H9 (cell line): ENCODE results near the gene CLCN2. TPM values are rescaled to one million over a fixed set of nuclear protein-coding genes. Genes with fewer than 3 reads are reported as not detected.

ENCODE experiments used
- DNase-seq: peaks from one replicate; pipeline ENCODE4 v3.0.0-alpha.2; 2017
- H2AFZ ChIP-seq: one replicate; pipeline ENCODE4 v1.6.1; 2013; ENCODE audit warnings: mild to moderate bottlenecking, low read length, control low read depth, moderate library complexity
- H2AK5ac ChIP-seq: 2 replicates; pipeline ENCODE4 v1.6.1; 2013; ENCODE audit warnings: low read length, control low read depth, mixed read lengths; ENCODE audit not compliant: insufficient read length
- H2BK120ac ChIP-seq: one replicate; pipeline ENCODE4 v1.6.1; 2013; ENCODE audit warnings: low read depth, mild to moderate bottlenecking, low read length, control low read depth, inconsistent platforms; ENCODE audit not compliant: poor library complexity, severe bottlenecking
- H2BK12ac ChIP-seq: 2 replicates; pipeline ENCODE4 v1.6.1; 2013; ENCODE audit warnings: low read length, control low read depth, mixed read lengths, low read depth; ENCODE audit not compliant: insufficient read length
- H2BK15ac ChIP-seq: 2 replicates; pipeline ENCODE4 v1.6.1; 2013; ENCODE audit warnings: low read depth, low read length, control low read depth
- H2BK20ac ChIP-seq: one replicate; pipeline ENCODE4 v1.6.1; 2013; ENCODE audit warnings: low read depth, mild to moderate bottlenecking, low read length, control low read depth, inconsistent platforms; ENCODE audit not compliant: poor library complexity, severe bottlenecking
- H2BK5ac ChIP-seq: 2 replicates; pipeline ENCODE4 v1.6.1; 2013; ENCODE audit warnings: low read length, control low read depth, mixed read lengths; ENCODE audit not compliant: insufficient read length
- H3K14ac ChIP-seq: 2 replicates; pipeline ENCODE4 v1.6.1; 2013; ENCODE audit warnings: low read length, control low read depth; ENCODE audit not compliant: insufficient read depth
- H3K18ac ChIP-seq: 2 replicates; pipeline ENCODE4 v1.6.1; 2013; ENCODE audit warnings: low read depth, mild to moderate bottlenecking, mixed read lengths, low read length, control low read depth; ENCODE audit not compliant: insufficient read length
- H3K23ac ChIP-seq: 2 replicates; pipeline ENCODE4 v1.6.1; 2013; ENCODE audit warnings: low read length, control low read depth, mixed read lengths, low read depth; ENCODE audit not compliant: insufficient read length
- H3K23me2 ChIP-seq: 2 replicates; pipeline ENCODE4 v1.6.1; 2013; ENCODE audit warnings: low read depth, mild to moderate bottlenecking, mixed read lengths, low read length, control low read depth; ENCODE audit not compliant: insufficient read length, poor library complexity, severe bottlenecking
- H3K27ac ChIP-seq: 2 replicates; pipeline ENCODE4 v1.5.1; 2013; ENCODE audit warnings: low read length, control low read depth, mixed read lengths, low read depth; ENCODE audit not compliant: insufficient read length
- H3K27me3 ChIP-seq: 2 replicates; pipeline ENCODE4 v1.6.1; 2013; ENCODE audit warnings: low read length, control low read depth, inconsistent platforms; ENCODE audit not compliant: insufficient read depth
- H3K4ac ChIP-seq: 2 replicates; pipeline ENCODE4 v1.6.1; 2013; ENCODE audit warnings: low read depth, mild to moderate bottlenecking, control low read depth, inconsistent platforms, low read length, moderate library complexity
- H3K4me1 ChIP-seq: 2 replicates; pipeline ENCODE4 v1.6.1; 2013; ENCODE audit warnings: low read length, control low read depth, inconsistent platforms; ENCODE audit not compliant: insufficient read depth
- H3K4me2 ChIP-seq: 2 replicates; pipeline ENCODE4 v1.6.1; 2013; ENCODE audit warnings: low read length, control low read depth, mixed read lengths; ENCODE audit not compliant: insufficient read length, insufficient read depth
- H3K56ac ChIP-seq: 2 replicates; pipeline ENCODE4 v1.6.1; 2013; ENCODE audit warnings: low read depth, mild to moderate bottlenecking, mixed read lengths, low read length, control low read depth; ENCODE audit not compliant: insufficient read length
- H3K79me1 ChIP-seq: 2 replicates; pipeline ENCODE4 v1.6.1; 2013; ENCODE audit warnings: low read depth, mild to moderate bottlenecking, moderate library complexity, low read length, control low read depth, inconsistent platforms; ENCODE audit not compliant: insufficient read depth, poor library complexity, severe bottlenecking
- H3K79me2 ChIP-seq: 2 replicates; pipeline ENCODE4 v1.6.1; 2013; ENCODE audit warnings: low read length, control low read depth, inconsistent platforms; ENCODE audit not compliant: insufficient read depth
- H3K9ac ChIP-seq: 2 replicates; pipeline ENCODE4 v1.6.1; 2013; ENCODE audit warnings: low read length, control low read depth, mixed read lengths; ENCODE audit not compliant: insufficient read length; ENCODE audit errors: extremely low read depth
- H3K9me3 ChIP-seq: one replicate; pipeline ENCODE4 v1.6.1; 2013; ENCODE audit warnings: low read depth, low read length, inconsistent platforms; ENCODE audit not compliant: control insufficient read depth
- H3T11ph ChIP-seq: one replicate; pipeline ENCODE4 v1.6.1; 2013; ENCODE audit warnings: mild to moderate bottlenecking, low read length, control low read depth, inconsistent platforms
- H4K20me1 ChIP-seq: one replicate; pipeline ENCODE4 v1.6.1; 2013; ENCODE audit not compliant: control insufficient read depth, insufficient read length, insufficient read depth
- H4K5ac ChIP-seq: 2 replicates; pipeline ENCODE4 v1.6.1; 2013; ENCODE audit warnings: low read depth, mild to moderate bottlenecking, mixed read lengths, low read length, control low read depth; ENCODE audit not compliant: insufficient read length
- H4K8ac ChIP-seq: replicated peaks from 2 replicates; pipeline ENCODE4 v1.6.1; 2013; ENCODE audit warnings: low read length, control low read depth, mixed read lengths, low read depth; ENCODE audit not compliant: insufficient read length
- H4K91ac ChIP-seq: 2 replicates; pipeline ENCODE4 v1.6.1; 2013; ENCODE audit warnings: low read depth, mild to moderate bottlenecking, moderate library complexity, mixed read lengths, low read length, control low read depth; ENCODE audit not compliant: insufficient read length
- H3K27ac Mint-ChIP-seq, 3 experiments: 2 replicates in 2 of 3; 3 replicates in 1 of 3; pipeline ENCODE4 v1.8.0; 2020 to 2021; ENCODE audit warnings: mixed read lengths in 3 of 3, mild to moderate bottlenecking in 1 of 3, moderate library complexity in 1 of 3
- H3K27me3 Mint-ChIP-seq: 2 replicates; pipeline ENCODE4 v1.8.0; 2021; ENCODE audit warnings: low read depth, mild to moderate bottlenecking, moderate library complexity, mixed read lengths
- H3K36me3 Mint-ChIP-seq, 3 experiments: 2 replicates in 2 of 3; 3 replicates in 1 of 3; pipeline ENCODE4 v1.8.0; 2020 to 2021; ENCODE audit warnings: low read depth in 3 of 3, mixed read lengths in 3 of 3; ENCODE audit not compliant: insufficient read depth in 1 of 3
- H3K4me1 Mint-ChIP-seq, 2 experiments: 2 replicates each; pipeline ENCODE4 v1.8.0; 2020; ENCODE audit warnings: mixed read lengths in 2 of 2
- H3K4me3 Mint-ChIP-seq, 2 experiments: 2 replicates in 1 of 2; 3 replicates in 1 of 2; pipeline ENCODE4 v1.8.0; 2020 to 2021; ENCODE audit warnings: mild to moderate bottlenecking in 2 of 2, mixed read lengths in 2 of 2, moderate library complexity in 1 of 2
- H3K9me3 Mint-ChIP-seq, 2 experiments: 2 replicates in 1 of 2; 3 replicates in 1 of 2; pipeline ENCODE4 v1.8.0; 2020; ENCODE audit warnings: mild to moderate bottlenecking in 2 of 2, mixed read lengths in 2 of 2, moderate library complexity in 1 of 2
- WGBS: extraction: QIAGEN DNeasy Blood & Tissue Kit; methylation state at CpG from one replicate; pipeline ENCODE4 v1.1.7; 2013; ENCODE audit warnings: missing lambda C conversion rate, low lambda C conversion rate, mixed read lengths; ENCODE audit not compliant: insufficient read length; ENCODE audit errors: extremely low coverage; 5-methylcytosine and 5-hydroxymethylcytosine counted together
- total RNA-seq: library from RNA; stranded (reverse); gene quantifications from 2 replicates; pipeline ENCODE4 v1.2.1, GENCODE V29; 2021
- TF ChIP-seq, protein P1 (sequence below): fragments of 200-600 bp; sonication (generic); conservative IDR thresholded peaks from 3 replicates; pipeline ENCODE4 v1.8.0; 2021; ENCODE audit warnings: antibody characterized with exemption, mild to moderate bottlenecking

The CLCN2 gene
- total RNA-seq, 1 experiment from 2014 or later: 17.2 TPM

DNA sequence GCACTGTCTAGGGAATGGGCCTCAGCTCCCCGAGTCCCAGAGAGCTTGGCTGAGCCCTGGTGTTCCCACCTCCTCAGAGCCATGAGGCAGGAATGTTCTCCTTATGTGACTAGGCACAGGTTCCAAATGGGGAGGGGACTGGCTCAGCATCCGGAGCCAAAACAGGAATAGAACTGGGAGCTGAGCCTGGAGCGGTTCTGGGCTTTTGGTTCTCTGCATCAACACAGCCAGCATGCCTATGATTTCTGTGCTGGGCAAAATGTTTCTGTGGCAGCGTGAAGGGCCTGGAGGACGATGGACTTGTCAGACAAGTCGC lies 24.0 kb downstream of the CLCN2 start, which contains the start of gene FAM131A:
Gene FAM131A (plus strand): TSS at position 202 of the 316 bp plus-strand sequence. CDS start 31 bp downstream, at position 233.
- TF ChIP-seq, protein P1, sequence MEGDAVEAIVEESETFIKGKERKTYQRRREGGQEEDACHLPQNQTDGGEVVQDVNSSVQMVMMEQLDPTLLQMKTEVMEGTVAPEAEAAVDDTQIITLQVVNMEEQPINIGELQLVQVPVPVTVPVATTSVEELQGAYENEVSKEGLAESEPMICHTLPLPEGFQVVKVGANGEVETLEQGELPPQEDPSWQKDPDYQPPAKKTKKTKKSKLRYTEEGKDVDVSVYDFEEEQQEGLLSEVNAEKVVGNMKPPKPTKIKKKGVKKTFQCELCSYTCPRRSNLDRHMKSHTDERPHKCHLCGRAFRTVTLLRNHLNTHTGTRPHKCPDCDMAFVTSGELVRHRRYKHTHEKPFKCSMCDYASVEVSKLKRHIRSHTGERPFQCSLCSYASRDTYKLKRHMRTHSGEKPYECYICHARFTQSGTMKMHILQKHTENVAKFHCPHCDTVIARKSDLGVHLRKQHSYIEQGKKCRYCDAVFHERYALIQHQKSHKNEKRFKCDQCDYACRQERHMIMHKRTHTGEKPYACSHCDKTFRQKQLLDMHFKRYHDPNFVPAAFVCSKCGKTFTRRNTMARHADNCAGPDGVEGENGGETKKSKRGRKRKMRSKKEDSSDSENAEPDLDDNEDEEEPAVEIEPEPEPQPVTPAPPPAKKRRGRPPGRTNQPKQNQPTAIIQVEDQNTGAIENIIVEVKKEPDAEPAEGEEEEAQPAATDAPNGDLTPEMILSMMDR: no peak
- H4K20me1 ChIP-seq: peaks cover 4% of the 10 kb centered on the region
- Mint-ChIP-seq H3K27ac (peak within 1 kb of the TSS; percentile 90 to 98 (median 96)), H3K4me1 (peaks cover 34 to 37% of the 10 kb centered on the region in 2 experiments), H3K9me3 (no peaks in the 10 kb centered on the region; a peak in 1 of 5 replicates), H3K4me3 (peak within 1 kb of the TSS; percentile 86 to 93), H3K36me3 (peaks cover 25 to 46% (median 29%) of the 10 kb centered on the region in 3 experiments), H3K27me3 (no peaks in the 10 kb centered on the region; the same call in 1 of the 2 replicates)
- H3K9me3 ChIP-seq: no peaks in the 10 kb centered on the region
- no peak within 1 kb of the TSS for H3K18ac ChIP-seq
- no peaks in the 10 kb centered on the region for H3K4me1 ChIP-seq
- no peak within 1 kb of the TSS for H2BK15ac ChIP-seq
- H3K23ac ChIP-seq: no peak within 1 kb of the TSS
- H3T11ph ChIP-seq: no peak within 1 kb of the TSS
- H3K4me2 ChIP-seq: peak within 1 kb of the TSS; percentile 81
- no peak within 1 kb of the TSS for H4K5ac ChIP-seq
- no peak for DNase-seq
- H3K79me2 ChIP-seq: no peaks in the 10 kb centered on the region
- H3K14ac ChIP-seq: peak within 1 kb of the TSS; percentile 41; the same call in 1 of the 2 replicates
- H3K4ac ChIP-seq: no peak within 1 kb of the TSS
- no CpG with 5 or more reads among the region's 6 CpGs for WGBS
- no peak within 1 kb of the TSS for H4K91ac ChIP-seq
- H3K9ac ChIP-seq: peak within 1 kb of the TSS; percentile 31
- H3K23me2 ChIP-seq: peaks cover 10% of the 10 kb centered on the region
- no peaks in the 10 kb centered on the region for H3K79me1 ChIP-seq
- H4K8ac ChIP-seq: no peak within 1 kb of the TSS
- no peaks in the 10 kb centered on the region for H3K27me3 ChIP-seq
- H2BK12ac ChIP-seq: no peak within 1 kb of the TSS
- no peak within 1 kb of the TSS for H2BK20ac ChIP-seq
- no peak within 1 kb of the TSS for H2AK5ac ChIP-seq
- H3K56ac ChIP-seq: no peak within 1 kb of the TSS
- H3K27ac ChIP-seq: no peak within 1 kb of the TSS
- H2BK5ac ChIP-seq: no peak within 1 kb of the TSS
- no peak within 1 kb of the TSS for H2AFZ ChIP-seq
- H2BK120ac ChIP-seq: no peak within 1 kb of the TSS
